ENCODE measurements around the gene PSAT1. TPM values are rescaled to one million over a fixed set of nuclear protein-coding genes. Genes with fewer than 3 reads are reported as not detected.

The PSAT1 gene
- total RNA-seq, 1 experiment from 2014 or later, result 45.6 TPM

DNA sequence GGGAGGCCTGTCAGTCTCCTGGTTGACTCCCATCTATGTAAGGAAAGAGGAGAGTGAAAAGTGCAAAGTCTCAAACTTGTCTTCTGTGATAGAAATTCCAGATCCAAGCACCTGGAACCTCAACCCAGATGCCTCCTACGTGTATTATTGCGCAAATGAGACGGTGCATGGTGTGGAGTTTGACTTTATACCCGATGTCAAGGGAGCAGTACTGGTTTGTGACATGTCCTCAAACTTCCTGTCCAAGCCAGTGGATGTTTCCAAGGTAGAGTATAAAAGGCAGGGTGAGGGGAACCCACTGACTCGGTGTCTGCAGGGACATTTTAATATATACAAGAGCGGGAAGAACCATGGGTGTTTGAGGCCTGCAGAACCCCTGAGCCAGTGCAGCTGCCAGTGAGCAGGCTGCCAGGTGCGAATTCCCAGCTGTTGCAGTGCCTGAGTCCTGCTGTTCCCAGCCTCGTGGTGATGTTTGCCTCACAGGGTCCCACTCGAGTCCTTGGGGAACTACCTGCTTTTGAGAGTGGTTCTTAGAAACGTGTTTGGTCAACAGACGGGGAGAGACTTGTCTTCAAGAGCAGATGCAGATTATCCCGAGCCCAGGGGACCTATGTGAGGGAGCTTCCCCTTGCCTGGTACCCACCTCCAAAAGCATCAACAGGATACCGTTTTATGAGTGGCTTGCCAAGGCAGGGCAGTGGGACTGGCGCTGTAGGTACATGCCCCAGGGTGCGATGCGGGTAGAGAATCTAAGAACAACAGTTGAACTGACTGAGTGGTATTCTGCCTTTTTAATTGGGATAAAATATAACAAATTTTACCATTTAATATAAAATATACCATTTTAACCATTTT, 9.5 kb downstream of the PSAT1 start:
- Histone ChIP-seq H3K36me3 (ENCODE audit: low read depth, low read length) (peaks cover 15% of the 10 kb centered on the region), H3K9me3 (ENCODE audit: low read length) (no peaks in the 10 kb centered on the region), H3K9me2 (replicated peaks; ENCODE audit: low read length) (no peaks in the 10 kb centered on the region), H3K4me2 (ENCODE audit: low read length) (no peak overlapping the region), H3F3A (ENCODE audit: low read length, unreplicated experiment) (no peaks in the 10 kb centered on the region), H3K4me3 (ENCODE audit: low read length) (no peak overlapping the region), H3K9ac (ENCODE audit: low read length) (no peak overlapping the region), H3K27ac (ENCODE audit: low read length) (no peak overlapping the region), H3K79me2 (ENCODE audit: low read length) (no peaks in the 10 kb centered on the region), H3K27me3 (ENCODE audit: low read length) (no peaks in the 10 kb centered on the region), H3K4me1 (ENCODE audit: insufficient read depth, low read length) (0 out of 2 replicates have a peak, but pooled peaks cover under 1% of the 10 kb centered on the region), H4K20me1 (ENCODE audit: low read length) (no peaks in the 10 kb centered on the region), H2AFZ (ENCODE audit: low read length) (no peak overlapping the region)
- POLR2A ChIA-PET (ENCODE audit: unreplicated experiment), result no interaction called here
- DNase-seq, result no peak
- ATAC-seq, result no peak
- BruUV-seq (replicated peaks), result no TSS peak
- intact Hi-C loops (cut with micrococcal nuclease), result no loop called here
- CTCF ChIA-PET, result no interaction called here
- TF ChIP-seq EZH2 (IDR thresholded peaks at IDR 0.05; ENCODE audit: low read length, unreplicated experiment) (no peak), EZH2phosphoT487 (IDR thresholded peaks at IDR 0.05; ENCODE audit: borderline replicate concordance, low read length) (no peak)
- TF ChIP-seq, protein P1, sequence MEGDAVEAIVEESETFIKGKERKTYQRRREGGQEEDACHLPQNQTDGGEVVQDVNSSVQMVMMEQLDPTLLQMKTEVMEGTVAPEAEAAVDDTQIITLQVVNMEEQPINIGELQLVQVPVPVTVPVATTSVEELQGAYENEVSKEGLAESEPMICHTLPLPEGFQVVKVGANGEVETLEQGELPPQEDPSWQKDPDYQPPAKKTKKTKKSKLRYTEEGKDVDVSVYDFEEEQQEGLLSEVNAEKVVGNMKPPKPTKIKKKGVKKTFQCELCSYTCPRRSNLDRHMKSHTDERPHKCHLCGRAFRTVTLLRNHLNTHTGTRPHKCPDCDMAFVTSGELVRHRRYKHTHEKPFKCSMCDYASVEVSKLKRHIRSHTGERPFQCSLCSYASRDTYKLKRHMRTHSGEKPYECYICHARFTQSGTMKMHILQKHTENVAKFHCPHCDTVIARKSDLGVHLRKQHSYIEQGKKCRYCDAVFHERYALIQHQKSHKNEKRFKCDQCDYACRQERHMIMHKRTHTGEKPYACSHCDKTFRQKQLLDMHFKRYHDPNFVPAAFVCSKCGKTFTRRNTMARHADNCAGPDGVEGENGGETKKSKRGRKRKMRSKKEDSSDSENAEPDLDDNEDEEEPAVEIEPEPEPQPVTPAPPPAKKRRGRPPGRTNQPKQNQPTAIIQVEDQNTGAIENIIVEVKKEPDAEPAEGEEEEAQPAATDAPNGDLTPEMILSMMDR (conservative IDR thresholded peaks at IDR 0.05; ENCODE audit: low read depth, low read length), result no peak

DNA sequence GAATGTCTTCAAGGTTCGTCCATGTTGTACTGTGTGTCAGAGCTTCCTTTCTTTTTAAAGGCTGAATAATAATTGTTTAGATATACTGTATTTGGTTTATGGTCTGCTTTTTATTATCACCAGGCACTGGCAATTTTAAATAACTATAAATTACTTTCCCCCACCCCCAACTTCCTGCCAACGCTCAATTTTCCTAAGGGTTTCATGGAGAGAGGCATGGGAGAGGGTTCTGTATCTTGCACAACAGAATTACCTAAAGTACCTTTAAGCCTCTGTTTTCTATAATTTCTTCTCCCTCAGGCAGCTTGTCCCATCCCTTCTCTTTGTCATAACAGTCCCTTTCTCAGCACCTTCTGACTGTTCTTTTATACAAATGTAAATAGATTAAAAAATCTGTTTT, 10.4 kb downstream of the PSAT1 start:
- Histone ChIP-seq H3K9ac (ENCODE audit: low read length) (no peak overlapping the region), H2AFZ (ENCODE audit: low read length) (no peak overlapping the region), H4K20me1 (ENCODE audit: low read length) (no peaks in the 10 kb centered on the region), H3K4me1 (ENCODE audit: insufficient read depth, low read length) (peaks cover 6% of the 10 kb centered on the region), H3F3A (ENCODE audit: low read length, unreplicated experiment) (no peaks in the 10 kb centered on the region), H3K9me3 (ENCODE audit: low read length) (no peaks in the 10 kb centered on the region), H3K27ac (ENCODE audit: low read length) (no peak overlapping the region), H3K36me3 (ENCODE audit: low read depth, low read length) (peaks cover 9% of the 10 kb centered on the region; the same call in 1 of the 2 replicates), H3K27me3 (ENCODE audit: low read length) (no peaks in the 10 kb centered on the region), H3K4me3 (ENCODE audit: low read length) (no peak overlapping the region), H3K9me2 (replicated peaks; ENCODE audit: low read length) (no peaks in the 10 kb centered on the region), H3K79me2 (ENCODE audit: low read length) (no peaks in the 10 kb centered on the region), H3K4me2 (ENCODE audit: low read length) (no peak overlapping the region)
- no peak for ATAC-seq
- intact Hi-C loops (cut with micrococcal nuclease), result no loop called here
- ChIA-PET POLR2A (ENCODE audit: unreplicated experiment) (no interaction called here), CTCF (no interaction called here)
- BruUV-seq (replicated peaks), result no TSS peak
- TF ChIP-seq, protein P1 (conservative IDR thresholded peaks at IDR 0.05; ENCODE audit: low read depth, low read length), result no peak
- TF ChIP-seq EZH2phosphoT487 (IDR thresholded peaks at IDR 0.05; ENCODE audit: borderline replicate concordance, low read length), result no peak
- no peak for TF ChIP-seq EZH2 (IDR thresholded peaks at IDR 0.05; ENCODE audit: low read length, unreplicated experiment)
- no peak for DNase-seq

DNA sequence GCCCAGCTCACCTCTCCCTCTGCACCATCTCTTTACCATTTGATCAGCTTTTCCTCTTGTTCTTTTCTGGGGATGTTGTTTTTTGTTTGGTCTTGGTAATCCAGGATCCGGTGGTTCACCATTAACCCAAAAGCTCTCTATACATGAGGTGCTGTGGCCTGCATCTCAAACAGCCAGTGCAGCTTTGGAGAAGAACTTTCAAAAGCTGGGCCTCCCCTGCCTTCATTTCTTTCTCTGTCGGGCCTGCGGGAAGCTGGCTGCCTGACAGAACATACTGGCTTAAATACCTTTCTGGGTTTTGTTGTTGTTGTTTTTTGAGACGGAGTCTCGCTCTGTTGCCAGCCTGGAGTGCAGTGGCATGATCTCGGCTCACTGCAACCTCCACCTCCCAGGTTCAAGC, 12.1 kb downstream of the PSAT1 start:
- POLR2A ChIA-PET (ENCODE audit: unreplicated experiment), result no interaction called here
- no peaks in the 10 kb centered on the region for H3F3A ChIP-seq (ENCODE audit: low read length, unreplicated experiment)
- H3K9me2 ChIP-seq (replicated peaks; ENCODE audit: low read length), result no peaks in the 10 kb centered on the region
- no peak overlapping the region for H2AFZ ChIP-seq (ENCODE audit: low read length)
- CTCF ChIA-PET, result no interaction called here
- peaks cover 9% of the 10 kb centered on the region; the same call in 1 of the 2 replicates for H3K36me3 ChIP-seq (ENCODE audit: low read depth, low read length)
- no peaks in the 10 kb centered on the region for H3K27me3 ChIP-seq (ENCODE audit: low read length)
- H3K27ac ChIP-seq (ENCODE audit: low read length), result no peak overlapping the region
- no peak for ATAC-seq
- H3K4me2 ChIP-seq (ENCODE audit: low read length), result no peak overlapping the region
- H3K4me3 ChIP-seq (ENCODE audit: low read length), result no peak overlapping the region
- TF ChIP-seq EZH2phosphoT487 (IDR thresholded peaks at IDR 0.05; ENCODE audit: borderline replicate concordance, low read length), result no peak
- TF ChIP-seq EZH2 (IDR thresholded peaks at IDR 0.05; ENCODE audit: low read length, unreplicated experiment), result no peak
- TF ChIP-seq, protein P1 (conservative IDR thresholded peaks at IDR 0.05; ENCODE audit: low read depth, low read length), result no peak
- no peaks in the 10 kb centered on the region for H3K79me2 ChIP-seq (ENCODE audit: low read length)
- no peaks in the 10 kb centered on the region for H3K9me3 ChIP-seq (ENCODE audit: low read length)
- intact Hi-C loops (cut with micrococcal nuclease), result no loop called here
- no peak for DNase-seq
- H4K20me1 ChIP-seq (ENCODE audit: low read length), result no peaks in the 10 kb centered on the region
- BruUV-seq (replicated peaks), result no TSS peak
- no peak overlapping the region for H3K9ac ChIP-seq (ENCODE audit: low read length)
- H3K4me1 ChIP-seq (ENCODE audit: insufficient read depth, low read length), result peaks cover 6% of the 10 kb centered on the region
